Measurements from ENCODE around the gene OFD1. TPM values are rescaled to one million over a fixed set of nuclear protein-coding genes. Genes with fewer than 3 reads are reported as not detected.

OFD1 gene
- total RNA-seq, 1 donor from 2014 or later, result 46.6 TPM

Other genes starting within 250 kb of the OFD1 start
- gene EGFL6, start 165.1 kb upstream of the OFD1 start, total RNA-seq, result 1.6 TPM
- 10.9 TPM for gene TCEANC, start 81.6 kb upstream of the OFD1 start, total RNA-seq
- gene RAB9A, start 45.6 kb upstream of the OFD1 start, total RNA-seq, result 27.2 TPM
- 15.7 TPM for gene TRAPPC2, start 128 bp upstream of the OFD1 start, total RNA-seq
- gene GPM6B, start 82.3 kb downstream of the OFD1 start, total RNA-seq, result 527 TPM

All from sciatic nerve (tissue), 1 donor.